Thoracic aorta (tissue), 2 donors: ENCODE results near the gene SELENOP. TPM values are rescaled to one million over a fixed set of nuclear protein-coding genes. Genes with fewer than 3 reads are reported as not detected.
"Not testable (repeated sequence)": the region's sequence is repeated elsewhere in the genome, so short reads cannot be mapped to it uniquely, and the experiment has no call there.

Experiments used
- ATAC-seq: fragments of 150-250 bp; one replicate; pipeline ENCODE4 v1.8.0; 2017; ENCODE audit warnings: low read depth; ENCODE audit not compliant: insufficient number of reproducible peaks, low FRiP score
- DNase-seq: peaks from one replicate; pipeline ENCODE4 v3.0.0-alpha.2; 2020; ENCODE audit warnings: low spot score
- H3K27ac ChIP-seq, 2 donors: fragments of 200-600 bp; sonication (generic); 1 replicate in 1 of 2; 2 replicates in 1 of 2; pipeline ENCODE4 v1.5.1; 2016; ENCODE audit warnings: mild to moderate bottlenecking in 2 of 2, moderate library complexity in 2 of 2
- H3K27me3 ChIP-seq: fragments of 200-600 bp; sonication (generic); replicated peaks from 2 replicates; pipeline ENCODE4 v1.6.0; 2016; ENCODE audit warnings: mild to moderate bottlenecking; ENCODE audit not compliant: insufficient read depth
- H3K36me3 ChIP-seq: fragments of 200-600 bp; sonication (generic); one replicate; pipeline ENCODE4 v1.5.1; 2016
- H3K4me1 ChIP-seq, 2 donors: fragments of 200-600 bp; sonication (generic); 1 replicate in 1 of 2; 2 replicates in 1 of 2; pipeline versions ENCODE4 v1.5.1 to v1.6.0; 2016; ENCODE audit warnings: low read depth in 2 of 2, mild to moderate bottlenecking in 1 of 2; ENCODE audit not compliant: control insufficient read depth in 1 of 2
- H3K4me3 ChIP-seq: fragments of 200-600 bp; sonication (generic); 2 replicates; pipeline ENCODE4 v1.5.1; 2016; ENCODE audit warnings: mild to moderate bottlenecking
- H3K9me3 ChIP-seq: fragments of 200-600 bp; sonication (generic); 2 replicates; pipeline ENCODE4 v1.5.1; 2016
- CTCF ChIP-seq: fragments of 200-600 bp; sonication (generic); IDR thresholded peaks from one replicate; pipeline ENCODE4 v1.5.1; 2019; ENCODE audit warnings: antibody characterized with exemption
- total RNA-seq, 2 donors: library from RNA; depleted of rRNA; stranded (reverse); fragments of >200 nt; gene quantifications; one replicate each; pipeline versions ENCODE4 v1.1.0 to v1.2.3, GENCODE V29; 2016

The SELENOP gene
- total RNA-seq, 2 donors from 2014 or later, result 302 to 392 TPM

- TF ChIP-seq CTCF, result no peak
- H3K27me3 ChIP-seq, result no peaks in the 10 kb centered on the region
- no peak overlapping the region for H3K27ac ChIP-seq
- no peaks in the 10 kb centered on the region for H3K4me1 ChIP-seq
- no peak for DNase-seq
- H3K36me3 ChIP-seq, result no peaks in the 10 kb centered on the region
- ATAC-seq, result no peak
- H3K4me3 ChIP-seq, result no peak overlapping the region
- no peaks in the 10 kb centered on the region for H3K9me3 ChIP-seq
Observed at GRCh38 chr5:42825422-42826148, 13.9 kb upstream of the SELENOP start.

GRCh38 chr5:42824347-42824976 is 12.8 kb upstream of the SELENOP start:
- no peaks in the 10 kb centered on the region for H3K9me3 ChIP-seq
- TF ChIP-seq CTCF, result no peak
- H3K36me3 ChIP-seq, result no peaks in the 10 kb centered on the region
- ATAC-seq, result no peak
- no peak for DNase-seq
- no peaks in the 10 kb centered on the region for H3K4me1 ChIP-seq
- H3K4me3 ChIP-seq, result no peak overlapping the region
- H3K27ac ChIP-seq, result no peak overlapping the region
- no peaks in the 10 kb centered on the region for H3K27me3 ChIP-seq

- ATAC-seq, result no peak
- Histone ChIP-seq H3K4me1 (no peaks in the 10 kb centered on the region), H3K4me3 (no peak overlapping the region), H3K9me3 (no peaks in the 10 kb centered on the region), H3K27ac (no peak overlapping the region), H3K36me3 (no peaks in the 10 kb centered on the region), H3K27me3 (no peaks in the 10 kb centered on the region)
- TF ChIP-seq CTCF, result no peak
- no peak for DNase-seq
Observed at GRCh38 chr5:42822548-42822947, 10.9 kb upstream of the SELENOP start.

GRCh38 chr5:42819745-42820144 is 8.1 kb upstream of the SELENOP start:
- TF ChIP-seq CTCF, result no peak
- ATAC-seq, result no peak
- H3K9me3 ChIP-seq, result no peaks in the 10 kb centered on the region
- H3K27me3 ChIP-seq, result no peaks in the 10 kb centered on the region
- H3K36me3 ChIP-seq, result no peaks in the 10 kb centered on the region
- no peak overlapping the region for H3K4me3 ChIP-seq
- H3K4me1 ChIP-seq, result no peaks in the 10 kb centered on the region
- DNase-seq, result no peak
- no peak overlapping the region for H3K27ac ChIP-seq

- H3K4me1 ChIP-seq, H3K27me3 ChIP-seq, H3K4me3 ChIP-seq, ATAC-seq, H3K27ac ChIP-seq, DNase-seq, H3K36me3 ChIP-seq, H3K9me3 ChIP-seq: not testable (repeated sequence)
Observed at GRCh38 chr5:42816546-42816945, 4.9 kb upstream of the SELENOP start.
